Caco-2 (cell line): ENCODE data around the gene DUSP3. TPM values are rescaled to one million over a fixed set of nuclear protein-coding genes. Genes with fewer than 3 reads are reported as not detected.

ENCODE experiments used
- BruUV-seq: library from RNA; stranded (reverse); fragments of 400-500 nt; replicated peaks from 2 replicates; lab custom pipeline; 2021; lab: Mats Ljungman, UMichigan
- CTCF ChIA-PET: fragments of 300-600 bp; sonication (Branson Sonifier 250); formaldehyde crosslinking; loops from one replicate; lab custom pipeline; 2022; ENCODE audit warnings: antibody characterized with exemption; lab: Charles Lee
- POLR2A ChIA-PET: fragments of 300-600 bp; sonication (Branson Sonifier 250); formaldehyde crosslinking; loops from one replicate; lab custom pipeline; 2022; ENCODE audit warnings: antibody characterized with exemption; lab: Charles Lee
- DNase-seq, 2 experiments: peaks; one replicate each; pipeline versions ENCODE4 v3.0.0 to v3.0.0-alpha.2; 2020 to 2022
- H3K27me3 ChIP-seq: replicated peaks from 2 replicates; pipeline ENCODE4 v1.6.0; 2011; ENCODE audit warnings: low read length; ENCODE audit not compliant: control insufficient read depth, insufficient read depth
- H3K36me3 ChIP-seq: 2 replicates; pipeline ENCODE4 v1.5.1; 2011; ENCODE audit warnings: low read length; ENCODE audit not compliant: control insufficient read depth, insufficient read depth
- H3K4me1 ChIP-seq: fragments of 250-450 bp; sonication (Bioruptor Pico); 2 replicates; pipeline ENCODE4 v1.5.1; 2020; ENCODE audit warnings: mild to moderate bottlenecking
- H3K4me3 ChIP-seq: 2 replicates; pipeline ENCODE4 v1.5.1; 2011; ENCODE audit warnings: low read depth, mild to moderate bottlenecking, control low read depth, low read length
- H3K9me3 ChIP-seq: fragments of 250-450 bp; sonication (Bioruptor Pico); 2 replicates; pipeline ENCODE4 v1.5.1; 2020; ENCODE audit warnings: mild to moderate bottlenecking, moderate library complexity
- H3K27ac Mint-ChIP-seq: one replicate; pipeline ENCODE4 v1.8.0; 2022; ENCODE audit warnings: mixed read lengths; ENCODE audit not compliant: unreplicated experiment
- H3K27me3 Mint-ChIP-seq: one replicate; pipeline ENCODE4 v1.8.0; 2022; ENCODE audit warnings: mixed read lengths; ENCODE audit not compliant: insufficient read depth, unreplicated experiment
- H3K36me3 Mint-ChIP-seq: one replicate; pipeline ENCODE4 v1.8.0; 2022; ENCODE audit warnings: mild to moderate bottlenecking, mixed read lengths; ENCODE audit not compliant: insufficient read depth, unreplicated experiment
- H3K4me1 Mint-ChIP-seq: one replicate; pipeline ENCODE4 v1.8.0; 2022; ENCODE audit warnings: low read depth, mixed read lengths; ENCODE audit not compliant: unreplicated experiment
- H3K4me3 Mint-ChIP-seq: one replicate; pipeline ENCODE4 v1.8.0; 2022; ENCODE audit warnings: mild to moderate bottlenecking, moderate library complexity, mixed read lengths; ENCODE audit not compliant: unreplicated experiment
- H3K9me3 Mint-ChIP-seq: one replicate; pipeline ENCODE4 v1.8.0; 2022; ENCODE audit warnings: mixed read lengths; ENCODE audit not compliant: unreplicated experiment
- CTCF ChIP-seq, 2 experiments: fragments of 200-600 bp in 1 of 2; IDR thresholded peaks; 1 replicate in 1 of 2; 2 replicates in 1 of 2; pipeline versions ENCODE4 v1.5.1 to v1.8.0; 2011 to 2022; ENCODE audit warnings: antibody characterized with exemption in 1 of 2, control low read depth in 1 of 2, inconsistent platforms in 1 of 2, low read depth in 1 of 2, low read length in 1 of 2, mild to moderate bottlenecking in 1 of 2, moderate library complexity in 1 of 2; ENCODE audit not compliant: insufficient read depth in 1 of 2, severe bottlenecking in 1 of 2, unreplicated experiment in 1 of 2
- intact Hi-C: fragments of 100-400 bp; cut with micrococcal nuclease; formaldehyde crosslinking; loops from one replicate; pipeline ENCODE4 v1.10.0; 2022; ENCODE audit not compliant: unreplicated experiment
- total RNA-seq: library from RNA; stranded (reverse); gene quantifications from 2 replicates; pipeline ENCODE4 v1.2.3, GENCODE V29; 2022

The DUSP3 gene
- total RNA-seq, 1 experiment from 2014 or later = 86.3 TPM

- no peak overlapping the region for H3K4me3 ChIP-seq
- Mint-ChIP-seq H3K4me1 (peaks cover 13% of the 10 kb centered on the region), H3K36me3 (peaks cover 68% of the 10 kb centered on the region), H3K27ac (no peak overlapping the region), H3K9me3 (no peaks in the 10 kb centered on the region), H3K4me3 (no peak overlapping the region), H3K27me3 (no peaks in the 10 kb centered on the region)
- no peak for DNase-seq
- intact Hi-C loops = no loop called here
- no peaks in the 10 kb centered on the region for H3K9me3 ChIP-seq
- no peaks in the 10 kb centered on the region; the same call in 1 of the 2 replicates for H3K36me3 ChIP-seq
- ChIA-PET POLR2A (no interaction called here), CTCF (interaction anchor here (0.5 to 1.2 kb wide), 2 partner anchors 73 to 198 kb away, joined by 3 read pairs; no protein-coding TSS in a partner anchor)
- BruUV-seq = no TSS peak
- TF ChIP-seq CTCF (IDR thresholded peaks at IDR 0.05; ENCODE audit: insufficient read depth in 1 of 2, low read depth in 1 of 2, low read length in 1 of 2, severe bottlenecking in 1 of 2, unreplicated experiment in 1 of 2) = no peak
- H3K4me1 ChIP-seq = peaks cover 8% of the 10 kb centered on the region; the same call in 1 of the 2 replicates
- H3K27me3 ChIP-seq = no peaks in the 10 kb centered on the region
Measured at GRCh38 chr17:43768382-43768781, 10.4 kb downstream of the DUSP3 start.

GRCh38 chr17:43767713-43768059 lies 11.1 kb downstream of the DUSP3 start:
- no peaks in the 10 kb centered on the region for H3K27me3 ChIP-seq
- H3K4me1 ChIP-seq = peaks cover 8% of the 10 kb centered on the region; the same call in 1 of the 2 replicates
- H3K36me3 ChIP-seq = no peaks in the 10 kb centered on the region; the same call in 1 of the 2 replicates
- Mint-ChIP-seq H3K27ac (no peak overlapping the region), H3K27me3 (no peaks in the 10 kb centered on the region), H3K9me3 (no peaks in the 10 kb centered on the region), H3K4me1 (peaks cover 6% of the 10 kb centered on the region), H3K36me3 (peaks cover 61% of the 10 kb centered on the region), H3K4me3 (no peak overlapping the region)
- intact Hi-C loops = no loop called here
- no peaks in the 10 kb centered on the region for H3K9me3 ChIP-seq
- no peak for TF ChIP-seq CTCF (IDR thresholded peaks at IDR 0.05; ENCODE audit: insufficient read depth in 1 of 2, low read depth in 1 of 2, low read length in 1 of 2, severe bottlenecking in 1 of 2, unreplicated experiment in 1 of 2)
- DNase-seq = no peak
- no TSS peak for BruUV-seq
- ChIA-PET POLR2A (interaction anchor here (0.6 to 0.9 kb wide), 2 partner anchors 11 to 13 kb away, joined by 8 to 22 read pairs; partner anchors contain the start of genes CFAP97D1 and DUSP3), CTCF (interaction anchor here (0.5 to 2.6 kb wide), 6 partner anchors 47 to 208 kb away, joined by 3 to 19 read pairs (median 3); partner anchors contain the start of gene CD300LG)
- no peak overlapping the region for H3K4me3 ChIP-seq

- Histone ChIP-seq H3K9me3 (no peaks in the 10 kb centered on the region), H3K27me3 (no peaks in the 10 kb centered on the region), H3K36me3 (no peaks in the 10 kb centered on the region; the same call in 1 of the 2 replicates), H3K4me1 (peaks cover 3% of the 10 kb centered on the region; the same call in 1 of the 2 replicates), H3K4me3 (no peak overlapping the region)
- Mint-ChIP-seq H3K27ac (no peak overlapping the region), H3K4me1 (peaks cover 1% of the 10 kb centered on the region), H3K36me3 (peaks cover 56% of the 10 kb centered on the region), H3K4me3 (no peak overlapping the region), H3K27me3 (no peaks in the 10 kb centered on the region), H3K9me3 (no peaks in the 10 kb centered on the region)
- ChIA-PET CTCF (interaction anchor here (0.5 to 2.6 kb wide), 7 partner anchors 11 to 207 kb away, joined by 3 to 19 read pairs (median 3); partner anchors contain the start of gene CD300LG), POLR2A (interaction anchor here (0.6 to 0.9 kb wide), 3 partner anchors 12 to 281 kb away, joined by 4 to 22 read pairs (median 8); partner anchors contain the start of genes CFAP97D1 and DUSP3)
- no peak for DNase-seq
- BruUV-seq = no TSS peak
- intact Hi-C loops = no loop called here
- TF ChIP-seq CTCF (IDR thresholded peaks at IDR 0.05; ENCODE audit: insufficient read depth in 1 of 2, low read depth in 1 of 2, low read length in 1 of 2, severe bottlenecking in 1 of 2, unreplicated experiment in 1 of 2) = no peak
Measured at GRCh38 chr17:43767053-43767712, 11.6 kb downstream of the DUSP3 start.
